ENCODE results near the gene ATG14. TPM values are rescaled to one million over a fixed set of nuclear protein-coding genes. Genes with fewer than 3 reads are reported as not detected.

ATG14 gene
- total and polyA plus RNA-seq, 2 experiments from 2014 or later = 7.3 to 15.2 TPM

DNA sequence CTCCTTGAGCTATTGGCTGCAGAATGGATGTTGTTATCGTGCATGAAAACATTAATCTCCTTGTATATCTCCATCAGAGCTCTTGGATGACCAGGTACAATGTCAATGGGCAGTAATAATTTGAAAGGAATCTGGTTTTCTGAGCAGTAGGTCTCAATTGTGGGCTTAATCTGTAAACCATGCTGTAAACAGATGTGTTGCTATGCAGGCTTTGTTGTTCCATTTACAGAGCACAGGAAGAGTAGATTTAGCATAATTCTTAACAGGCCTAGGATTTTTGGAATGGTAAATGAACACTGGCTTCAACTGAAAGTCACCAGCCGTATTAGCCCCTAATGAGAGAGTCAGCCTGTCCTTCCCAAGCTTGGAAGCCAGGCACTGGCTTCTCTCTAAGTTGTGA lies 50.4 kb downstream of the ATG14 start (continued):
- no peak for TF ChIP-seq STAT1 (IDR thresholded peaks at IDR 0.05; ENCODE audit: unreplicated experiment)
- no peak for TF ChIP-seq NANOG (IDR thresholded peaks at IDR 0.05; ENCODE audit: borderline replicate concordance)
- TF ChIP-seq REST (IDR thresholded peaks at IDR 0.05; ENCODE audit: unreplicated experiment) = no peak

DNA sequence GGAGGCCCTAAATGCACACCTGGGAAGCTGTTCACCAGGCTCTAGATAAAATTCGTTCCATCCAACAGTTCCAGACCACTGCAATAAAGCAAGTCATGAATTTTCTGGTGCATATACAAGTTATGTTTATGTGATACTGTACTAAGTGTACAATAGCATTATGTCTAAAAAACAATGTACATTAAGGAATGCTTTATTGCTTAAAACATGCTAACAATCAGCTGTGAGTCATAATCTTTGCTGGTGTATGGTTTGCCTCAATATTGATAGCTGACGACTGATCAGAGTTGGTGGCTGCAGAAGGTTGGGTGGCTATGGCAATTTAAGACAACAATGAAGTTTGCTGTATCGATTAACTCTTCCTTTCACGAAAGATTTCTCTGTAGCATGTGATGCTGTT lies 52.3 kb downstream of the ATG14 start:
- H3K4me3 ChIP-seq = no peak overlapping the region
- no peaks in the 10 kb centered on the region; the same call in 1 of the 2 replicates for H4K20me1 ChIP-seq (replicated peaks; ENCODE audit: insufficient read depth)
- no peaks in the 10 kb centered on the region for H3K27me3 ChIP-seq (ENCODE audit: insufficient read depth)
- no peaks in the 10 kb centered on the region for H3K9me2 ChIP-seq (ENCODE audit: insufficient read depth)
- H3F3A ChIP-seq (replicated peaks; ENCODE audit: low read depth) = no peaks in the 10 kb centered on the region
- no peak overlapping the region for H3K4me2 ChIP-seq
- no peaks in the 10 kb centered on the region for H3K79me2 ChIP-seq (replicated peaks; ENCODE audit: insufficient read depth)
- no peaks in the 10 kb centered on the region for H3K36me3 ChIP-seq (ENCODE audit: insufficient read depth)
- ATAC-seq (no peak), DNase-seq (ENCODE audit: low spot score) (no peak)
- H3K4me3 Mint-ChIP-seq = no peak overlapping the region
- peaks cover under 1% of the 10 kb centered on the region; the same call in 1 of the 2 replicates for H3K4me1 ChIP-seq (ENCODE audit: insufficient read depth)
- peaks cover 15% of the 10 kb centered on the region for H3K27me3 Mint-ChIP-seq (ENCODE audit: insufficient read depth, low read depth, poor library complexity)
- peaks cover 3% of the 10 kb centered on the region; the same call in 2 of the 3 replicates for H3K4me1 Mint-ChIP-seq
- H2AFZ ChIP-seq = no peak overlapping the region
- no peak overlapping the region for H3K27ac Mint-ChIP-seq
- no peaks in the 10 kb centered on the region for H3K9me3 Mint-ChIP-seq
- H3K27ac ChIP-seq (ENCODE audit: low read depth) = no peak overlapping the region
- peaks cover 6% of the 10 kb centered on the region; the same call in 1 of the 3 replicates for H3K36me3 Mint-ChIP-seq (ENCODE audit: low read depth)
- TF ChIP-seq CREB1 (CRISPR knock-in tag; IDR thresholded peaks at IDR 0.05; ENCODE audit: low read depth) (no peak), POLR2AphosphoS5 (IDR thresholded peaks at IDR 0.05; ENCODE audit: low read depth) (no peak), ETS1 (IDR thresholded peaks at IDR 0.05) (no peak), NANOG (IDR thresholded peaks at IDR 0.05; ENCODE audit: borderline replicate concordance) (no peak), JUNB (IDR thresholded peaks at IDR 0.05; ENCODE audit: unreplicated experiment) (no peak), ZNF114 (CRISPR knock-in tag; IDR thresholded peaks at IDR 0.05) (no peak), EZH2phosphoT487 (IDR thresholded peaks at IDR 0.05; ENCODE audit: unreplicated experiment) (no peak), REST (IDR thresholded peaks at IDR 0.05; ENCODE audit: unreplicated experiment) (no peak), ZNF462 (CRISPR knock-in tag; IDR thresholded peaks at IDR 0.05) (no peak), STAT1 (IDR thresholded peaks at IDR 0.05; ENCODE audit: unreplicated experiment) (no peak)

All from GM23338 (cell line).